ENCODE data around the gene SMIM30. TPM values are rescaled to one million over a fixed set of nuclear protein-coding genes. Genes with fewer than 3 reads are reported as not detected.

SMIM30 gene
- total and polyA plus RNA-seq, 2 of the 8 experiments (the other 6 are each of a cell fraction or from before 2014, with no cell fraction given): 35.2 to 49.7 TPM

DNA sequence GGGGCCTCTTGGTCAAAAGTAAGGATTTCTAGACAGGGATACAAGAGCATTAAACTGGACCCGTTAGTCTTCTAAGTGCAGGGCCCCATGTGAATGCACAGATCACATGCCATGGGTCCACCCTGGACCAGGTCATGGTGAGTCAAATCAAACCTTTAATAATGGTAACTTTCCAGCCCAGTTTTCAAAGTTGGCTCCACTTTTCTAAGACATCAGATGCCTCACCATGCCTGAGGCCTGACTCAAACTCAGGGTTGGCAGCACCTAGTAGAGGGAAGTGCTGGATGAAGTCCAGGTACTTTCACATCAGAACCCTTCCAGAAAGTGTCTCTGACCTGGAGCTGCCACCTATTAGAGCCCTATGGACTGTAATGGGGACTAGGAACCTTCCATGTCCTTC lies 9.7 kb upstream of the SMIM30 start (continued):
- no peak for TF ChIP-seq CTBP2 (IDR thresholded peaks at IDR 0.05; ENCODE audit: borderline replicate concordance, insufficient read depth, insufficient read length, low read length)
- TF ChIP-seq RXRA (IDR thresholded peaks at IDR 0.05; ENCODE audit: insufficient read depth, low read depth, low read length): no peak

All from H1 (cell line).